Thymus (tissue), 11 donors: ENCODE data around the gene ZNF165. TPM values are rescaled to one million over a fixed set of nuclear protein-coding genes. Genes with fewer than 3 reads are reported as not detected.
"Not testable (repeated sequence)": the region's sequence is repeated elsewhere in the genome, so short reads cannot be mapped to it uniquely, and the experiment has no call there.

Source experiments
- DNase-seq, 9 donors: peaks; one replicate each; pipeline ENCODE4 v3.0.0-alpha.2; 2013; ENCODE audit warnings: low spot score in 9 of 9, low read depth in 6 of 9, missing footprints in 1 of 9
- H3K27ac ChIP-seq, 2 donors: one replicate each; pipeline ENCODE4 v1.5.1; 2013; ENCODE audit warnings: control low read depth in 1 of 2, low read depth in 1 of 2, low read length in 1 of 2, mild to moderate bottlenecking in 1 of 2, moderate library complexity in 1 of 2
- H3K27me3 ChIP-seq, 2 donors: one replicate each; pipeline ENCODE4 v1.5.1; 2013; ENCODE audit warnings: low read length in 1 of 2; ENCODE audit not compliant: control insufficient read depth in 2 of 2, insufficient read depth in 1 of 2
- H3K36me3 ChIP-seq, 2 donors: one replicate each; pipeline ENCODE4 v1.5.1; 2013; ENCODE audit warnings: low read length in 1 of 2, mild to moderate bottlenecking in 1 of 2, moderate library complexity in 1 of 2; ENCODE audit not compliant: control insufficient read depth in 2 of 2, insufficient read depth in 2 of 2
- H3K4me1 ChIP-seq, 2 donors: one replicate each; pipeline ENCODE4 v1.5.1; 2013; ENCODE audit warnings: low read length in 2 of 2; ENCODE audit not compliant: control insufficient read depth in 2 of 2, insufficient read depth in 2 of 2
- H3K4me3 ChIP-seq, 2 donors: one replicate each; pipeline ENCODE4 v1.5.1; 2013; ENCODE audit warnings: low read length in 2 of 2, control low read depth in 1 of 2, mild to moderate bottlenecking in 1 of 2
- H3K9me3 ChIP-seq, 2 donors: one replicate each; pipeline ENCODE4 v1.5.1; 2013; ENCODE audit warnings: low read length in 1 of 2, mild to moderate bottlenecking in 1 of 2; ENCODE audit not compliant: control insufficient read depth in 2 of 2, insufficient read depth in 1 of 2
- WGBS: extraction: QIAGEN DNeasy Blood & Tissue Kit; methylation state at CpG from one replicate; pipeline ENCODE4 v1.1.7; 2013; 5-methylcytosine and 5-hydroxymethylcytosine counted together
- polyA plus RNA-seq: library from polyadenylated mRNA; stranded (reverse); fragments of 200-250 nt; gene quantifications from one replicate; pipeline ENCODE4 v1.2.3, GENCODE V29; 2013
- total RNA-seq: library from RNA; stranded (reverse); fragments of 120-200 nt; gene quantifications from one replicate; pipeline ENCODE4 v1.2.4, GENCODE V29; 2013
- donor health status: healthy.

ZNF165 gene
- total and polyA plus RNA-seq, 2 donors, result 0.99 to 1.6 TPM

DNA sequence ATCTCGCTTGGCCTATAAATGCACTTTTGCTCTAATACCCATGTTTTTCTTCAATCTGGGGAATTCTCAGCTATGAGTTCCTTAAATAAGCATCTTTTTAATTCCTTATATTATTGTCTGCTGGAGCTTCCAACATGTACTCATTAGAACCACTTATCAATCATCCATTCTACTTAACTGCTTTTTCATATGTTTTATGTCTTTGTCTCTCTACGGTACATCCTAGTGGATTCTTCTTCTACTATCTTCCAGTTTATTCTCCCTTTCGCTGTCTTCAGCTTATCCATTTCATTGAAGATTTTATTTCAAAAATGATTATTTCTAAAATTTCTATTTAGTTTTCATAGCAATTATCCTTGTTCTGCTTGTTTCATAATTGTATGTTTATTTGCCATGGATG is 31.6 kb downstream of the ZNF165 start:
- no peak for DNase-seq
- H3K9me3 ChIP-seq, result no peaks in the 10 kb centered on the region
- no peaks in the 10 kb centered on the region for H3K27me3 ChIP-seq
- H3K36me3 ChIP-seq, result peaks cover 18 to 22% of the 10 kb centered on the region in 2 donors
- H3K4me1 ChIP-seq, result no peaks in the 10 kb centered on the region
- no peak overlapping the region for H3K27ac ChIP-seq
- no peak overlapping the region for H3K4me3 ChIP-seq
- WGBS, result 81% methylated on average over 3 of the region's 3 CpGs

DNA sequence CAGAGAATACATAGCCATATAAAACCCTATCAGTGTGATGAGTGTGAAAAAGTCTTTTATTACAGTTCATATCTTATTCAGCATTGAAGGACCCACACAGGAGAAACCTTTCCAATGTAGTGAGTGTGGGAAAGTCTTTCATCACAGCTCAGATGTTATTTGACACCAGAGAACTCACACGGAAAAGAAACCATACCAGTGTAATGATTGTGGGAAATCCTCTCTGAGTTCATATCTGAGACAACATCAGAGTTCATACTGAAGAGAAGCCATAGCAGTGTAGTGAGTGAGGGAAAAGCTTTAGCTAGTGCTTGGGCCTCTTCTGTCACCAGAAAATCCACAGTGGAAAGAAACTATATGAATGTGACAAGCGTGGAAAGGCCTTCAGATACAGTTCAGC is 35.4 kb downstream of the ZNF165 start:
- Histone ChIP-seq H3K27ac (no peak overlapping the region), H3K36me3 (peaks cover 27 to 47% of the 10 kb centered on the region in 2 donors), H3K4me1 (no peaks in the 10 kb centered on the region), H3K27me3 (no peaks in the 10 kb centered on the region), H3K4me3 (no peak overlapping the region), H3K9me3 (no peaks in the 10 kb centered on the region)
- no peak for DNase-seq
- WGBS, result 99% methylated on average over 2 of the region's 2 CpGs

DNA sequence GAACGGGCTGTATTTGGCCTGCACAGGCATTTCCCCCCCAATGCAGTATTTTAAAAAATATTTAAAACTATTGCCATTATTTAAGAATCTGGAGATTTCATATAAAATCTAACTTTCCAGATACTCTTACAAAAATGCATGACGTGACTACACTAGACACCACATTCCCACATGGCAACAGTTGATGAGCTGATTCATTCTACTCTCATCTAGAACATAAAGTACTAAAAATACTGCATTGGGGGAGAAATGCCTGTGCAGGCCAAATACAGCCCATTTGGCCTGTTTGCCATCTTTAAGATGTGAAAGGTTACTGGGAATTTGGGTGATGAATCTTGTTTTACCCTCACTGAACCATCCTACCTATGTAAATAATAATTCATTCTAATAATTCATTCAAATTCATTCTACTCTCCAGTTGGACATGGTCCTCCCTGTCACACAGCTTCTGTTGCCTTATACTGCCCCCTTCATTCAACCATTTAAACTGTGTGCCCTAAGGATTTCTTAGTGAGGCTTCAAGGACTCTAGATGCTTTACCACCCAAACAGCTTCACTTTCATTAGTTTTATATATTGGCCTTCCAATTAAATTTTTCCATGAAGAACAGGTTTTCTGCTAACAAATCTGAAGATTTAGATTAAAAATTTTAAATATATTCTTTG is 37.1 kb downstream of the ZNF165 start:
- 98% methylated on average over 2 of the region's 2 CpGs for WGBS
- Histone ChIP-seq H3K27me3 (no peaks in the 10 kb centered on the region), H3K36me3 (peaks cover 27 to 47% of the 10 kb centered on the region in 2 donors), H3K4me3 (no peak overlapping the region), H3K27ac (no peak overlapping the region), H3K9me3 (no peaks in the 10 kb centered on the region), H3K4me1 (no peaks in the 10 kb centered on the region)
- no peak for DNase-seq

DNA sequence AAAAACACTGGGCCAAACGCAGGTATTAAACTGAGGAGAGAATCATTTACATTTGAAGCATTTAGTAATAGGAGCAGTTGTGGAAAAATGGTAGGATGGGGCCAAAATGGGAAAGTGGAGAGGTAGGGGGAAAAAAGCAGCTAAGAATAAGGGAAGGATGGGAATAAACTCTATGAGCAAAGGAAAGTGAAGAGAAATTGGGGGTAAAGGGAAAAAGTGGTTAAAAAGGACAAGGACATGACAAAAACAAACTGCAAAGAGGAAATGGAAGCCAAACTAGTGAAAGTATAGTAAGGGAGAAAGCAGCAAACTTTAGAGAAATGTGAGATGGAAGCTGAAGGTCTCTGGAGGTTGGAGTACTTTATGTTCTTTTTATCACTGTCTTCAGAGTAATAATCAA is 37.8 kb downstream of the ZNF165 start:
- Histone ChIP-seq H3K36me3 (peaks cover 27 to 50% of the 10 kb centered on the region in 2 donors), H3K4me1 (no peaks in the 10 kb centered on the region), H3K27ac (no peak overlapping the region), H3K9me3 (no peaks in the 10 kb centered on the region), H3K4me3 (no peak overlapping the region), H3K27me3 (no peaks in the 10 kb centered on the region)
- no peak for DNase-seq
- 97% methylated on average over 1 of the region's 1 CpG for WGBS

DNA sequence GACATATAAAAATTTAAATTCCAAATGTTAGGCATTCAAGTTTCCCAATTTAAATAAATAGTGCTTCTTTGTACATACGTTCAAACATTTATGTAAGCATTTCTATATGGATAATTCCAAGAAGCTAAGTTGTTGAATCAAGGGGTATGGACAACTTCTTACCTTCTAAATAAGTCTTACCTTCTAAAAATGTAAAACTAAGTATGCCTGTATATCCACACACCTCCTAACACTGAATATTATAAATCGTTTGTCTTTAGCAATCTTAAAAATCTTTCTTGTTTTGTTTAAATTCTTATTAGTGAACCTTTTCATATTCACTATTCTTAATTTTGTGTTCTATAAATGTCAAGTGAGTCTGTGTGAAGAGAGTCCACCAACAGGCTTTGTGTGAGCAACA is 41.5 kb downstream of the ZNF165 start:
- H3K36me3 ChIP-seq, result peaks cover 8 to 39% of the 10 kb centered on the region in 2 donors
- H3K4me1 ChIP-seq, result peaks cover 10 to 11% of the 10 kb centered on the region in 2 donors
- H3K27me3 ChIP-seq, result no peaks in the 10 kb centered on the region
- DNase-seq, result no peak
- no peaks in the 10 kb centered on the region for H3K9me3 ChIP-seq
- 98% methylated on average over 2 of the region's 2 CpGs for WGBS
- no peak overlapping the region for H3K27ac ChIP-seq
- no peak overlapping the region for H3K4me3 ChIP-seq

DNA sequence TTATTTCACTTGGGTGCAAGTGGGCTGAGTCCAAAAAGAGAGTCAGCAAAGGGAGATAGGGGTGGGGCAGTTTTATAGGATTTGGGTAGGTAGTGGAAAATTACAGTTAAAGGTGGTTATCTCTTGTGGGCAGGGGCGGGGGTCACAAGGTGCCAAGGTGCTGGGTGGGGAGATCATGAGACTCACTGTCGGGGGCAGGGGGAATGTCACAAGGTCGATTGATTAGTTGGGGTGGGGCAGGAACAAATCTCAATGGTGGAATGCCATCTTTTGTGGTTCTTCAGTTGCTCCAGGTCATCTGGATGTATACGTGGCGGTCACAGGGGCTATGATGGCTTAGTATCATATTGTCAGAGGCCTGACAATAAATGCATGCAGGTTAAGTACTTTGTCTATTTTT is 41.9 kb downstream of the ZNF165 start:
- H3K9me3 ChIP-seq, DNase-seq, H3K27ac ChIP-seq, H3K27me3 ChIP-seq, H3K4me3 ChIP-seq: not testable (repeated sequence)
- Histone ChIP-seq H3K36me3 (peaks cover 8 to 39% of the 10 kb centered on the region in 2 donors), H3K4me1 (peaks cover 10 to 11% of the 10 kb centered on the region in 2 donors)
- WGBS, result 97% methylated on average over 5 of the region's 5 CpGs

DNA sequence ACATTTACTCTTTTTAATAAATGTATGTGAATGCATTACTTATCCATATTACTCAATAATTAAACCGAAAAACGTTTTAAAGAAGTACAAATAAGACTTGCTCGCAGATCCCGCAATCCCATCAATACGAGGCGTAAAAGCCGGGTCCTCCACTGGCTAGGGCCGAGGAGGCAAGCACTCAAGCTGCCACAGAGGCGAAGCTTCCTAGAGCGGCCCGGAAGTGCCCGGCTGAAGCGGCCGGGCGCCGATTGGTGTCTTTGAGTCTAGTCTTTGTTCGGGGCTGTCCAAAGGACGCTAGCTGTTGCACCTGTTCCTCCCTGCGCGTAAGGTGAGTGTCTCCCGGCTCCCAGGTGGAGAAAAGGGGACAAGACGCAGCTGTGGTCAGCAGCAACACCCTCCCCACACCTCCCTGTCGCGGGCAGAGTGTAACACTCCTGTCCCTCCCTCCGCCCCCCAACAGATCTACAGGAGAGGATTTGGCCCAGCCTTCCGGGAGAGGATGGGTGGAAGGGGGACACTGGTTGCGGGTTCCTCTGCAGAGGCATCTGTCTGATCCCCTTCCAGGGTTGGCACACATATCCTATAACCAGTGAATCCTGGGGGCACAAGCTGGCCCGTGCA is 44.1 kb downstream of the ZNF165 start, which contains the start of gene ZSCAN16:
Gene ZSCAN16, plus strand, starts transcription at position 260 of the 621 bp plus-strand sequence. CDS start 835 bp downstream, outside the sequence.
- H3K27ac ChIP-seq, result peak within 1 kb of the TSS; percentile 78 to 89
- peak within 1 kb of the TSS; percentile 79 to 90 for H3K4me3 ChIP-seq
- peaks cover 10 to 11% of the 10 kb centered on the region in 2 donors for H3K4me1 ChIP-seq
- H3K9me3 ChIP-seq, result no peaks in the 10 kb centered on the region
- no peaks in the 10 kb centered on the region for H3K27me3 ChIP-seq
- peak in 6 of 9 donors; percentile 47 to 85 (median 70) for DNase-seq
- 1% methylated on average over 28 of the region's 28 CpGs for WGBS
- H3K36me3 ChIP-seq, result peaks cover 13 to 33% of the 10 kb centered on the region in 2 donors

DNA sequence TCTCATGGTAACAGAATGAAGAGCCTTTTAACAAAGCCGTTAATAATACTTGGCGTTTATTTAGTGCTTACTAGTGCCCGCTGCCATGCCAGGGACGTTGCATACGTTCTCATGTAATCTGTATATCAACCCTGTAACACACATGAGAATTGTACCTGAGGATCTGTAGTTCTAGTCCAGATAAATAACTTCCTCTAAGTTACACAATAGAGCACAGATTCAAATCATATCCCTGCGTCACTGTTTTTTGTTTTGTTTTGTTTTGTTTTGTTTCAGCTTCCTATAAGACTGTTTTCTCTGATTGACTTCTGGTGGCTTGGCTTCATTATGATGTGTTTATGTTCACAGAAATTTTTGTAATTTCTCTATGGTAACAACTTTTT is 44.6 kb downstream of the ZNF165 start:
- H3K4me1 ChIP-seq, result peaks cover 10 to 11% of the 10 kb centered on the region in 2 donors
- no peaks in the 10 kb centered on the region for H3K9me3 ChIP-seq
- H3K4me3 ChIP-seq, result peak overlapping the region; percentile 79 to 90
- no peaks in the 10 kb centered on the region for H3K27me3 ChIP-seq
- WGBS, result 13% methylated on average over 6 of the region's 6 CpGs
- peaks cover 13 to 34% of the 10 kb centered on the region in 2 donors for H3K36me3 ChIP-seq
- peak in 1 of 9 donors; percentile 31 for DNase-seq
- H3K27ac ChIP-seq, result peak overlapping the region; percentile 78 to 89

DNA sequence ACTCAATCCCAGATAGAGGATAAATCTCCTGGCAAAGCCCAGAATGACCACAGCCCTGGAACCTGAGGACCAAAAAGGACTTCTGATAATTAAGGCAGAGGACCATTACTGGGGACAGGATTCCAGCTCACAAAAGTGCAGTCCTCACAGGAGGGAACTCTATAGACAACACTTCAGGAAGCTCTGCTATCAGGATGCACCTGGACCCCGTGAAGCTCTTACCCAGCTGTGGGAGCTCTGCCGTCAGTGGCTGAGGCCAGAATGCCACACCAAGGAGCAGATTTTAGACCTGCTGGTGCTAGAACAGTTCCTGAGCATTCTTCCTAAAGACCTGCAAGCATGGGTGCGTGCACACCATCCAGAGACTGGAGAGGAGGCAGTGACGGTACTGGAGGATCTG is 45.0 kb downstream of the ZNF165 start:
- H3K4me3 ChIP-seq, result peak overlapping the region in 1 of 2 donors; percentile 90
- H3K27me3 ChIP-seq, result no peaks in the 10 kb centered on the region
- H3K4me1 ChIP-seq, result peaks cover 10 to 11% of the 10 kb centered on the region in 2 donors
- H3K27ac ChIP-seq, result peak overlapping the region; percentile 64 to 78
- peaks cover 10 to 32% of the 10 kb centered on the region in 2 donors for H3K36me3 ChIP-seq
- 22% methylated on average over 4 of the region's 4 CpGs for WGBS
- DNase-seq, result peak in 3 of 9 donors; percentile 33 to 60 (median 39)
- no peaks in the 10 kb centered on the region for H3K9me3 ChIP-seq
